ENCODE data around the gene MPZL1. TPM values are rescaled to one million over a fixed set of nuclear protein-coding genes. Genes with fewer than 3 reads are reported as not detected.
"Not testable (repeated sequence)": the region's sequence is repeated elsewhere in the genome, so short reads cannot be mapped to it uniquely, and the experiment has no call there.

MPZL1 gene
- total and polyA plus RNA-seq, 8 donors: 6.3 to 46.6 (median 19.2) TPM

DNA sequence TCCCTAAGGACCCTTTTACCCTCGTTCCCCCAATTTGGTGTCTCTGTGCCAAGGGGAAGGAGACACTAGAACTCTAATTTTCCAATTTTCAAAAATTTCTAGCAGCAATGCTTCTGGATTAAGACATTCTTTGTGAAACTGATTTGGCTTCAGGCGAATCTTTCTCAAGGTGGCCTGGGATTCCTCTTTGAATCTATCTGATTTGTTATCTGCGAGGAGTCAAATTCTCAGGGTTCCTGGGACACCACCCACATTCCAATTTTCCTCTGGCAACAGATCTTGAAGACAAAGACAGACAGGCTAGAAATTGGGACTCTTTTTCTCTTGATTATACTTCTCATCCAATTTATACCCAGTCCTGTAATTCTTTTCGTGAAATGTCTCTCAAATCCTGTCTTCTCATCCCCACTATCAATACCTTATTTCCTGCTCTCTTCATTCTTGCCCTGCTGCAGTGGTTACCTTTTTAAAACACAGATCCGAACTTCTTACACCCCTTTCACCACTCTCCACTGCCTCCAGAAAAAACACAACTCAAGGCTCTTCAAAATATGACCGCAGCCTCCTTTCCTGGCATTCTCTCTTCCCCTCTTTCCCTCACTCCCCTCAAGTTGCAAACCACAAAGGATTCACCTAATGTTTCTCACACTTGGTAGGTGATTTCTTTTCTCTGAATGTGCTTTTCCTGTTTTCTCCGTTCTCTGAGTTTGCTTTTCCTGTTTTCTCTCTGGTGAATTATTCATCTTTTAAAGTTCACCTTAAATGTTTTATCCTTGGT lies 2.7 kb upstream of the MPZL1 start:
- no peak for ATAC-seq
- H3K4me3 ChIP-seq: no peak overlapping the region
- TF ChIP-seq, protein P1, sequence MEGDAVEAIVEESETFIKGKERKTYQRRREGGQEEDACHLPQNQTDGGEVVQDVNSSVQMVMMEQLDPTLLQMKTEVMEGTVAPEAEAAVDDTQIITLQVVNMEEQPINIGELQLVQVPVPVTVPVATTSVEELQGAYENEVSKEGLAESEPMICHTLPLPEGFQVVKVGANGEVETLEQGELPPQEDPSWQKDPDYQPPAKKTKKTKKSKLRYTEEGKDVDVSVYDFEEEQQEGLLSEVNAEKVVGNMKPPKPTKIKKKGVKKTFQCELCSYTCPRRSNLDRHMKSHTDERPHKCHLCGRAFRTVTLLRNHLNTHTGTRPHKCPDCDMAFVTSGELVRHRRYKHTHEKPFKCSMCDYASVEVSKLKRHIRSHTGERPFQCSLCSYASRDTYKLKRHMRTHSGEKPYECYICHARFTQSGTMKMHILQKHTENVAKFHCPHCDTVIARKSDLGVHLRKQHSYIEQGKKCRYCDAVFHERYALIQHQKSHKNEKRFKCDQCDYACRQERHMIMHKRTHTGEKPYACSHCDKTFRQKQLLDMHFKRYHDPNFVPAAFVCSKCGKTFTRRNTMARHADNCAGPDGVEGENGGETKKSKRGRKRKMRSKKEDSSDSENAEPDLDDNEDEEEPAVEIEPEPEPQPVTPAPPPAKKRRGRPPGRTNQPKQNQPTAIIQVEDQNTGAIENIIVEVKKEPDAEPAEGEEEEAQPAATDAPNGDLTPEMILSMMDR (IDR thresholded peaks at IDR 0.05): no peak
- peaks cover 0 to 14% (median 11%) of the 10 kb centered on the region in 3 donors for H3K4me1 ChIP-seq
- no peaks in the 10 kb centered on the region for H3K36me3 ChIP-seq
- WGBS, 2 donors: 84 to 90% methylated on average over 7 of the region's 7 CpGs
- no peaks in the 10 kb centered on the region for H3K27me3 ChIP-seq
- no peaks in the 10 kb centered on the region for H3K9me3 ChIP-seq
- DNase-seq: no peak
- no peak for FAIRE-seq
- intact Hi-C loops (cut with DNase I): no loop called here
- no peak overlapping the region for H3K27ac ChIP-seq

DNA sequence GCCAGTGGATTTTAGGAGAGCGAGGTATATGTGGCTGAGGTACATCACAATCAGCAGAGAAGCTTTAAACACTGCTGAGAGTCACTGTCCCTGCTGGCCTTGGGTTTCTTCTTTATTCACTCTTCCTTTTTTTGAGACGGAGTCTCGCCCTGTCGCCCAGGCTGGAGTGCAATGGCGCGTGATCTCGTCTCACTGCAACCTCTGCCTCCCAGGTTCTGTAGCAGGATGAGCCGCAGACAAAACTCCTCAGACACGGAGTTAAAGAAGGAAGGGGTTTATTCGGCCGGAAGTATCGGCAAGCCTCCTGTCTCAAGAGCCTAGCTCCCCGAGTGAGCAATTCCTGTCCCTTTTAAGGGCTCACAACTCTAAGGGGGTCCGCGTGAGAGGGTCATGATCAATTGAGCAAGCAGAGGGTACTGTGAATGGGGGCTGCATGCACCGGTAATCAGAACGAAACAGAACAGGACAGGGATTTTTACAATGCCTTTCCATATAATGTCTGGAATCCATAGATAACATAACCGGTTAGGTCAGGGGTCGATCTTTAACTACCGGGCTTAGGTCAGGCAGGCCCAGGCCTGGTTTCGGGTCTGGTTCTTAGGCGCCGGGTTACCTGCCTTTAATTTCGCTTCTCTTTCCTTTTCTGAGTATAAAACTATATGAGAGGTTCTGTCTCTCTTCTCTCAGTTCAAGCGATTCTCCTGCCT lies 1.9 kb upstream of the MPZL1 start:
- not testable (repeated sequence) for DNase-seq, H3K9me3 ChIP-seq, H3K4me3 ChIP-seq, H3K36me3 ChIP-seq, H3K27ac ChIP-seq, FAIRE-seq, H3K27me3 ChIP-seq, ATAC-seq
- intact Hi-C loops (cut with DNase I): loop anchor here in 1 of 3 donors (10.0 kb wide), 1 partner anchor 85 kb away; no protein-coding TSS in a partner anchor
- WGBS, 2 donors: 87% methylated on average over 25 of the region's 25 CpGs
- H3K4me1 ChIP-seq: peaks cover 0 to 17% (median 14%) of the 10 kb centered on the region in 3 donors

DNA sequence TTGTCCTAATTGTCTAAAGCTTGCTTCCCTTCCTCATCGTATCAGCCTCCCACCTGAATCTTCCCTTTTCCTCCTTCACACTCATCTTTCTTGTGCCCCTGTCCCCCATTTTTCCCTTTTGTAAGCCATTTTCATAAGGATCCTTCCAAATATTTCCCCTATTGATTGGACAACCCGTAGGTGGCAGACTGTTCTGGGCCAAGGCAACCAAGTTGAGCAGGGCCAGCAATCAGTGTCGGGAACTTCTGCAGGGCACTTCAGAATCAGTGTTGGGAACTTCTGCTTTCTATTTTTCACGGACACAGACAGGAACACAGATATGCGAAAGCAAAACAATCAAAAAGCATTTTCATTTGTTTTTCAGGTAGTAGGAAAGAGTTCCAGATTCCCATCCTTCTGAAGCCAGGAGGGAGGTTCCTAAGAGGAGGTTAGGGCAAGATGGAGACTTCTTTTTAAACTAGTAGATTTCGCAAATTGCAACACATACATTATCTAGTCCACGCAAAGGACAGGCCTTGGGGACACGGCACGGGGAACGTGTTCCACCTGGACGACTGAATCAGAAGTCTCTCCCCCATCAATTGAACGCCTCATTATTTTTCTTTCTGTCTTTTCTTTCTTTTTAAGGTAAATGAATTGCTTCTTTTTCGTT lies 691 bp upstream of the MPZL1 start:
- peaks cover 0 to 17% (median 14%) of the 10 kb centered on the region in 3 donors for H3K4me1 ChIP-seq
- WGBS, 2 donors: 9 to 11% methylated on average over 13 of the region's 13 CpGs

DNA sequence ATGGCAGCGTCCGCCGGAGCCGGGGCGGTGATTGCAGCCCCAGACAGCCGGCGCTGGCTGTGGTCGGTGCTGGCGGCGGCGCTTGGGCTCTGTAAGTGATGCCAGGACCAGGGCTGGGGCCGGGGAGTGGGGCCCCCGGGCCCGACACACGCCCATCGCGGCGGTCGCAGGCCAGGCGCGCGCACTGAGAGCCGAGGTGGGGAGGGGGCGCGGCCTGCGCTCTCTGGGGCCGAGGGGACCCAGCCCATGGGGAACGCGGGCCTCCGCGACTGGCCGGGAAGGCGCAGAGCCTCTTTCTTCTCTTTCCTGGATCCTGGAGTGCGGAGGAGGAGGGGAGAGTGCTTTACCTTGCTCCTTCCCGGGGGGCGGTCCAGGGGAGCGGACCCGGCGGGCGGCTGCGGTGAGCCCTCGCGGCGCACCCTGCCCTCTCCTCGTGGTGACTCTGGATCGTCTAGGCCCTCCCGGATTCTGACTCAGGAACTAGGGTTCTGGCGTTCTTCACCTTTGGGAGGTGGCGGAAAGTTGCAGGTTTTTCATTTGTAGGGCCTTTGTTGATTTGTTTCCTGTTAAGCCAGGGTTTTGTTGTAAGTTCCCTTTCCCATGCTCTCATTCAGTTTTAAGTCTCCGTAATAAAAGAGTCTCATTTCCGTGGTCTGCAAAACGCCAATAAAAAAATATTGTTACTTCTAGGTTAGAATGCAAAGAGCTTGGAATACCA lies 529 bp downstream of the MPZL1 start:
- ATAC-seq (peak; percentile 59 to 71 (median 67)), DNase-seq (peak in 5 of 6 donors; percentile 41 to 74 (median 52)), FAIRE-seq (no peak)
- TF ChIP-seq, protein P1 (IDR thresholded peaks at IDR 0.05): no peak
- intact Hi-C loops (cut with DNase I): loop anchor here in 1 of 3 donors (10.0 kb wide), 1 partner anchor 82 kb away; no protein-coding TSS in a partner anchor
- H3K27ac ChIP-seq: peak overlapping the region; percentile 74 to 88 (median 82)
- WGBS, 2 donors: 0 to 1% methylated on average over 41 to 52 of the region's 52 CpGs
- H3K27me3 ChIP-seq: no peaks in the 10 kb centered on the region
- peak overlapping the region; percentile 88 to 97 (median 92) for H3K4me3 ChIP-seq
- H3K36me3 ChIP-seq: no peaks in the 10 kb centered on the region
- peaks cover 0 to 17% (median 14%) of the 10 kb centered on the region in 3 donors for H3K4me1 ChIP-seq
- no peaks in the 10 kb centered on the region for H3K9me3 ChIP-seq

More for the DNA sequence above, 691 bp upstream of the MPZL1 start:
- peak in 2 of 6 donors; percentile 28 to 36 for DNase-seq
- Histone ChIP-seq H3K4me3 (peak overlapping the region; percentile 88 to 97 (median 92)), H3K27ac (peak overlapping the region; percentile 74 to 88 (median 82)), H3K27me3 (no peaks in the 10 kb centered on the region), H3K36me3 (no peaks in the 10 kb centered on the region), H3K9me3 (no peaks in the 10 kb centered on the region)
- peak in 3 of 4 donors; percentile 36 to 59 (median 59) for ATAC-seq
- FAIRE-seq: no peak
- intact Hi-C loops (cut with DNase I): loop anchor here in 1 of 3 donors (10.0 kb wide), 1 partner anchor 84 kb away; no protein-coding TSS in a partner anchor
- TF ChIP-seq, protein P1 (IDR thresholded peaks at IDR 0.05): no peak

Data from pancreas (tissue), 10 donors.